IMR-90 (cell line): ENCODE data around the gene PMP22. TPM values are rescaled to one million over a fixed set of nuclear protein-coding genes. Genes with fewer than 3 reads are reported as not detected.

Source experiments
- ATAC-seq: fragments of 200-7000 bp; cut with Tn5 transposase; 2 replicates; pipeline ENCODE4 v1.9.1; 2020; ENCODE audit warnings: low read depth, mild to moderate bottlenecking, moderate library complexity
- BruUV-seq: library from RNA; stranded (reverse); fragments of 400-500 nt; replicated peaks from 2 replicates; lab custom pipeline; 2021; lab: Mats Ljungman, UMichigan
- CTCF ChIA-PET: fragments of 300-600 bp; formaldehyde crosslinking; extraction: SDS; loops from one replicate; lab custom pipeline; 2021; ENCODE audit warnings: antibody characterized with exemption; lab: Yijun Ruan, JAX
- POLR2A ChIA-PET: fragments of 300-600 bp; sonication (Branson Sonifier 250); formaldehyde crosslinking; loops from one replicate; lab custom pipeline; 2022; ENCODE audit warnings: antibody characterized with exemption; ENCODE audit not compliant: unreplicated experiment; lab: Charles Lee
- DNase-seq: peaks from one replicate; pipeline ENCODE4 v3.0.0; 2013
- H2AFZ ChIP-seq: replicated peaks from 2 replicates; pipeline ENCODE3; 2013; ENCODE audit warnings: low read length, mild to moderate bottlenecking; ENCODE audit not compliant: poor library complexity
- H2AK5ac ChIP-seq: 2 replicates; pipeline ENCODE4 v1.6.1; 2013; ENCODE audit warnings: low read depth, low read length, inconsistent platforms
- H2AK9ac ChIP-seq: replicated peaks from 2 replicates; pipeline ENCODE3; 2013; ENCODE audit warnings: mild to moderate bottlenecking, low read depth, low read length, moderate library complexity; ENCODE audit not compliant: poor library complexity
- H2BK120ac ChIP-seq: 2 replicates; pipeline ENCODE4 v1.6.1; 2013; ENCODE audit warnings: low read depth, low read length, inconsistent platforms
- H2BK15ac ChIP-seq: 3 replicates; pipeline ENCODE4 v1.6.1; 2013; ENCODE audit warnings: low read depth, low read length, inconsistent platforms
- H2BK20ac ChIP-seq: 2 replicates; pipeline ENCODE4 v1.6.1; 2013; ENCODE audit warnings: low read depth, mild to moderate bottlenecking, inconsistent platforms, low read length, moderate library complexity
- H2BK5ac ChIP-seq: 2 replicates; pipeline ENCODE4 v1.6.1; 2013; ENCODE audit warnings: mild to moderate bottlenecking, low read depth, low read length, inconsistent platforms; ENCODE audit not compliant: poor library complexity, severe bottlenecking
- H3K14ac ChIP-seq: replicated peaks from 2 replicates; pipeline ENCODE4 v1.6.1; 2013; ENCODE audit warnings: low read depth, low read length, inconsistent platforms
- H3K18ac ChIP-seq: 2 replicates; pipeline ENCODE4 v1.6.1; 2013; ENCODE audit warnings: low read depth, low read length, control low read depth
- H3K23ac ChIP-seq: 2 replicates; pipeline ENCODE4 v1.6.1; 2013; ENCODE audit warnings: low read depth, low read length, inconsistent platforms
- H3K27ac ChIP-seq: 2 replicates; pipeline ENCODE4 v1.5.1; 2013; ENCODE audit warnings: mild to moderate bottlenecking, control low read depth, low read length; ENCODE audit not compliant: insufficient read depth
- H3K27me3 ChIP-seq: 2 replicates; pipeline ENCODE4 v1.6.1; 2013; ENCODE audit warnings: low read length; ENCODE audit not compliant: control insufficient read depth, insufficient read depth
- H3K36me3 ChIP-seq: 2 replicates; pipeline ENCODE4 v1.6.1; 2013; ENCODE audit warnings: low read length, mixed read lengths; ENCODE audit not compliant: control insufficient read depth, insufficient read depth
- H3K4ac ChIP-seq: 2 replicates; pipeline ENCODE4 v1.6.1; 2013; ENCODE audit warnings: low read depth, low read length, inconsistent platforms
- H3K4me1 ChIP-seq: 2 replicates; pipeline ENCODE4 v1.6.1; 2013; ENCODE audit warnings: low read length, mixed read lengths; ENCODE audit not compliant: control insufficient read depth, insufficient read depth
- H3K4me2 ChIP-seq: 2 replicates; pipeline ENCODE4 v1.6.1; 2013; ENCODE audit warnings: low read depth, mild to moderate bottlenecking, control low read depth, low read length, moderate library complexity
- H3K4me3 ChIP-seq: 2 replicates; pipeline ENCODE4 v1.5.1; 2013; ENCODE audit warnings: low read depth, mild to moderate bottlenecking, control low read depth, low read length, moderate library complexity; ENCODE audit not compliant: insufficient read depth
- H3K56ac ChIP-seq: 2 replicates; pipeline ENCODE4 v1.6.1; 2013; ENCODE audit warnings: low read length, inconsistent platforms; ENCODE audit not compliant: insufficient read depth; ENCODE audit errors: extremely low read depth
- H3K79me1 ChIP-seq, 2 experiments: 2 replicates each; pipeline ENCODE4 v1.6.1; 2013; ENCODE audit warnings: low read length in 2 of 2, inconsistent platforms in 1 of 2, low read depth in 1 of 2
- H3K9ac ChIP-seq: 2 replicates; pipeline ENCODE4 v1.6.1; 2013; ENCODE audit warnings: low read depth, low read length, control low read depth
- H3K9me1 ChIP-seq: 2 replicates; pipeline ENCODE4 v1.6.1; 2013; ENCODE audit warnings: low read length, inconsistent platforms; ENCODE audit not compliant: insufficient read depth
- H3K9me3 ChIP-seq: 2 replicates; pipeline ENCODE4 v1.6.1; 2013; ENCODE audit warnings: low read length; ENCODE audit not compliant: control insufficient read depth, insufficient read depth
- H4K20me1 ChIP-seq: 2 replicates; pipeline ENCODE4 v1.6.1; 2013; ENCODE audit warnings: low read length, inconsistent platforms; ENCODE audit not compliant: insufficient read depth
- H4K5ac ChIP-seq: 2 replicates; pipeline ENCODE4 v1.6.1; 2013; ENCODE audit warnings: mild to moderate bottlenecking, low read depth, low read length, control low read depth
- H4K8ac ChIP-seq, 2 experiments: 2 replicates each; pipeline ENCODE4 v1.6.1; 2013; ENCODE audit warnings: low read depth in 2 of 2, low read length in 2 of 2, control low read depth in 1 of 2, inconsistent platforms in 1 of 2
- H4K91ac ChIP-seq: 2 replicates; pipeline ENCODE4 v1.6.1; 2013; ENCODE audit warnings: low read depth, low read length, inconsistent platforms; ENCODE audit not compliant: insufficient read depth
- CEBPB ChIP-seq: IDR thresholded peaks from 2 replicates; pipeline ENCODE4 v1.6.1; 2012; ENCODE audit warnings: low read depth, low read length, improper control_type of control experiment
- CHD1 ChIP-seq: IDR thresholded peaks from 2 replicates; pipeline ENCODE4 v1.6.1; 2012; ENCODE audit warnings: low read depth, low read length, improper control_type of control experiment
- MAFK ChIP-seq: IDR thresholded peaks from 2 replicates; pipeline ENCODE4 v1.6.1; 2012; ENCODE audit warnings: low read depth, low read length, improper control_type of control experiment
- MXI1 ChIP-seq: IDR thresholded peaks from 2 replicates; pipeline ENCODE4 v1.6.1; 2012; ENCODE audit warnings: low read depth, mild to moderate bottlenecking, low read length, moderate library complexity, borderline replicate concordance
- NFE2L2 ChIP-seq: fragments of 150-350 bp; IDR thresholded peaks from 2 replicates; pipeline ENCODE4 v1.6.1; 2016; ENCODE audit warnings: low read depth, mild to moderate bottlenecking, low read length
- POLR2A ChIP-seq: IDR thresholded peaks from 2 replicates; pipeline ENCODE4 v1.6.1; 2012; ENCODE audit warnings: mild to moderate bottlenecking, low read depth, low read length
- WGBS, 2 experiments: methylation state at CpG; one replicate each; pipeline versions ENCODE4 v1.1.5 to v1.1.7; 2013; ENCODE audit warnings: missing lambda C conversion rate in 2 of 2; ENCODE audit not compliant: insufficient read length in 1 of 2; ENCODE audit errors: extremely low coverage in 2 of 2; 5-methylcytosine and 5-hydroxymethylcytosine counted together
- dilution Hi-C: fragments of 300-500 bp; cut with HindIII; formaldehyde crosslinking; loops from one replicate; pipeline ENCODE4 v1.14.3; 2018; ENCODE audit warnings: low sequenced_read_pairs; ENCODE audit not compliant: unreplicated experiment
- in situ Hi-C: fragments of 300-500 bp; cut with MboI; formaldehyde crosslinking; loops from 3 replicates; pipeline ENCODE4 v1.14.3; 2019; ENCODE audit warnings: low sequenced_read_pairs, inconsistent platforms, mixed read lengths
- intact Hi-C: fragments of 100-400 bp; cut with micrococcal nuclease; formaldehyde crosslinking; loops from 2 replicates; pipeline ENCODE4 v1.10.0; 2022
- polyA plus RNA-seq, 3 experiments: library from polyadenylated mRNA; depleted of rRNA; stranded (reverse); fragments of >200 nt; gene quantifications; 2 replicates each; pipeline ENCODE4 v1.2.3, GENCODE V29; 2012; ENCODE audit warnings: low replicate concordance in 1 of 3
- total RNA-seq: library from RNA; depleted of rRNA; stranded (reverse); fragments of >200 nt; gene quantifications from 2 replicates; pipeline ENCODE4 v1.2.3, GENCODE V29; 2012

Gene PMP22
- total and polyA plus RNA-seq, 2 of the 4 experiments (the other 2 are of a cell fraction), result 33.5 to 72.8 TPM

- in situ Hi-C loops (loop anchor here (25.0 kb wide), 1 partner anchor 535 kb away; no protein-coding TSS in a partner anchor), dilution Hi-C loops (no loop called here), intact Hi-C loops (no loop called here)
- ChIA-PET CTCF (interaction anchor here (0.7 kb wide), 1 partner anchor 359 kb away, joined by 3 read pairs; no protein-coding TSS in a partner anchor), POLR2A (no interaction called here)
- Histone ChIP-seq H3K4me2 (no peak overlapping the region), H3K23ac (no peak overlapping the region), H2BK5ac (no peak overlapping the region), H3K18ac (no peak overlapping the region), H3K14ac (no peak overlapping the region), H3K4ac (no peak overlapping the region), H3K9me1 (no peaks in the 10 kb centered on the region), H2AFZ (no peak overlapping the region), H3K9me3 (peaks cover 20% of the 10 kb centered on the region), H2AK9ac (no peak overlapping the region), H3K9ac (no peak overlapping the region), H3K27ac (no peak overlapping the region), H2BK120ac (no peak overlapping the region), H2AK5ac (no peak overlapping the region), H4K91ac (no peak overlapping the region), H3K4me3 (no peak overlapping the region), H4K20me1 (no peaks in the 10 kb centered on the region), H3K27me3 (peaks cover 12% of the 10 kb centered on the region), H3K79me1 (no peaks in the 10 kb centered on the region), H2BK15ac (no peak overlapping the region), H3K4me1 (no peaks in the 10 kb centered on the region), H4K8ac (no peak overlapping the region), H4K5ac (no peak overlapping the region), H2BK20ac (no peak overlapping the region), H3K36me3 (no peaks in the 10 kb centered on the region), H3K56ac (no peak overlapping the region)
- WGBS, 2 experiments, result 86% methylated on average over 1 of the region's 3 CpGs; no CpG with 5 or more reads in 1 of the 2 experiments
- BruUV-seq, result no TSS peak
- no peak for ATAC-seq
- no peak for DNase-seq
- TF ChIP-seq CEBPB (no peak), MXI1 (no peak), MAFK (no peak), POLR2A (no peak), NFE2L2 (no peak), CHD1 (no peak)
Measured at GRCh38 chr17:15197229-15197628, 67.9 kb downstream of the PMP22 start.
